Progenitor cell of endocrine pancreas (in vitro differentiated cells): ENCODE results near the gene QRFP. TPM values are rescaled to one million over a fixed set of nuclear protein-coding genes. Genes with fewer than 3 reads are reported as not detected.
A peak's percentile ranks its signal among the peaks of the same experiment; 100 is the strongest.

Experiments used
- DNase-seq: peaks from one replicate; pipeline ENCODE4 v3.0.0; 2021; ENCODE audit warnings: low spot score; ENCODE audit not compliant: unreplicated experiment
- H3K27ac Mint-ChIP-seq: 2 replicates; pipeline ENCODE4 v1.8.0; 2021; ENCODE audit warnings: mild to moderate bottlenecking, moderate library complexity, mixed read lengths
- H3K27me3 Mint-ChIP-seq: 2 replicates; pipeline ENCODE4 v1.8.0; 2021; ENCODE audit warnings: mixed read lengths
- H3K36me3 Mint-ChIP-seq: 2 replicates; pipeline ENCODE4 v1.8.0; 2022; ENCODE audit warnings: mixed read lengths; ENCODE audit not compliant: insufficient read depth
- H3K4me1 Mint-ChIP-seq: 2 replicates; pipeline ENCODE4 v1.8.0; 2021; ENCODE audit warnings: low read depth, mixed read lengths
- H3K4me3 Mint-ChIP-seq: 2 replicates; pipeline ENCODE4 v1.8.0; 2021; ENCODE audit warnings: low read depth, mild to moderate bottlenecking, moderate library complexity, mixed read lengths
- H3K9me3 Mint-ChIP-seq: 2 replicates; pipeline ENCODE4 v1.8.0; 2021; ENCODE audit warnings: low read depth, mixed read lengths
- CTCF ChIP-seq: fragments of 200-600 bp; sonication (generic); IDR thresholded peaks from one replicate; pipeline ENCODE4 v1.5.0; 2021; ENCODE audit warnings: antibody characterized with exemption, mild to moderate bottlenecking; ENCODE audit not compliant: unreplicated experiment
- total RNA-seq: library from RNA; stranded (reverse); gene quantifications from 2 replicates; pipeline ENCODE4 v1.2.1, GENCODE V29; 2021

QRFP gene
- total RNA-seq, 1 donor from 2014 or later, result not detected

GRCh38 chr9:130884542-130885483 is 11.8 kb downstream of the QRFP start:
- H3K27me3 Mint-ChIP-seq, result no peaks in the 10 kb centered on the region
- peaks cover 29% of the 10 kb centered on the region for H3K36me3 Mint-ChIP-seq
- no peak for DNase-seq
- no peaks in the 10 kb centered on the region for H3K9me3 Mint-ChIP-seq
- no peak for TF ChIP-seq CTCF
- H3K27ac Mint-ChIP-seq, result no peak overlapping the region
- H3K4me1 Mint-ChIP-seq, result peaks cover 1% of the 10 kb centered on the region
- H3K4me3 Mint-ChIP-seq, result no peak overlapping the region

- Mint-ChIP-seq H3K27ac (no peak overlapping the region), H3K4me1 (peaks cover 1% of the 10 kb centered on the region), H3K9me3 (no peaks in the 10 kb centered on the region), H3K27me3 (no peaks in the 10 kb centered on the region), H3K4me3 (no peak overlapping the region), H3K36me3 (peaks cover 34% of the 10 kb centered on the region)
- DNase-seq, result no peak
- no peak for TF ChIP-seq CTCF
Observed at GRCh38 chr9:130884111-130884531, 12.5 kb downstream of the QRFP start.

- Mint-ChIP-seq H3K4me1 (peaks cover 1% of the 10 kb centered on the region), H3K27ac (peak overlapping the region; percentile 45)
- no peak for TF ChIP-seq CTCF
Observed at GRCh38 chr9:130883479-130883878, 13.1 kb downstream of the QRFP start.

GRCh38 chr9:130882696-130883225 is 13.9 kb downstream of the QRFP start:
- H3K9me3 Mint-ChIP-seq, result no peaks in the 10 kb centered on the region
- H3K27ac Mint-ChIP-seq, result no peak overlapping the region
- DNase-seq, result no peak
- H3K27me3 Mint-ChIP-seq, result no peaks in the 10 kb centered on the region
- peaks cover 39% of the 10 kb centered on the region for H3K36me3 Mint-ChIP-seq
- H3K4me1 Mint-ChIP-seq, result peaks cover 1% of the 10 kb centered on the region
- no peak for TF ChIP-seq CTCF
- no peak overlapping the region for H3K4me3 Mint-ChIP-seq

More at GRCh38 chr9:130883479-130883878, 13.1 kb downstream of the QRFP start:
- H3K4me3 Mint-ChIP-seq, result no peak overlapping the region
- H3K9me3 Mint-ChIP-seq, result no peaks in the 10 kb centered on the region
- DNase-seq, result no peak
- H3K27me3 Mint-ChIP-seq, result no peaks in the 10 kb centered on the region
- peaks cover 36% of the 10 kb centered on the region for H3K36me3 Mint-ChIP-seq

- no peak overlapping the region for H3K27ac Mint-ChIP-seq
- no peak overlapping the region for H3K4me3 Mint-ChIP-seq
- no peak for TF ChIP-seq CTCF
- H3K9me3 Mint-ChIP-seq, result no peaks in the 10 kb centered on the region
- H3K4me1 Mint-ChIP-seq, result peaks cover 1% of the 10 kb centered on the region
- peaks cover 37% of the 10 kb centered on the region for H3K36me3 Mint-ChIP-seq
- no peak for DNase-seq
- H3K27me3 Mint-ChIP-seq, result no peaks in the 10 kb centered on the region
Observed at GRCh38 chr9:130881516-130881915, 15.1 kb downstream of the QRFP start.
